ENCODE data around the gene DCTN4. TPM values are rescaled to one million over a fixed set of nuclear protein-coding genes. Genes with fewer than 3 reads are reported as not detected.
"Not testable (repeated sequence)": the region's sequence is repeated elsewhere in the genome, so short reads cannot be mapped to it uniquely, and the experiment has no call there.

The DCTN4 gene
- polyA plus RNA-seq, 1 donor: 42.7 TPM

DNA sequence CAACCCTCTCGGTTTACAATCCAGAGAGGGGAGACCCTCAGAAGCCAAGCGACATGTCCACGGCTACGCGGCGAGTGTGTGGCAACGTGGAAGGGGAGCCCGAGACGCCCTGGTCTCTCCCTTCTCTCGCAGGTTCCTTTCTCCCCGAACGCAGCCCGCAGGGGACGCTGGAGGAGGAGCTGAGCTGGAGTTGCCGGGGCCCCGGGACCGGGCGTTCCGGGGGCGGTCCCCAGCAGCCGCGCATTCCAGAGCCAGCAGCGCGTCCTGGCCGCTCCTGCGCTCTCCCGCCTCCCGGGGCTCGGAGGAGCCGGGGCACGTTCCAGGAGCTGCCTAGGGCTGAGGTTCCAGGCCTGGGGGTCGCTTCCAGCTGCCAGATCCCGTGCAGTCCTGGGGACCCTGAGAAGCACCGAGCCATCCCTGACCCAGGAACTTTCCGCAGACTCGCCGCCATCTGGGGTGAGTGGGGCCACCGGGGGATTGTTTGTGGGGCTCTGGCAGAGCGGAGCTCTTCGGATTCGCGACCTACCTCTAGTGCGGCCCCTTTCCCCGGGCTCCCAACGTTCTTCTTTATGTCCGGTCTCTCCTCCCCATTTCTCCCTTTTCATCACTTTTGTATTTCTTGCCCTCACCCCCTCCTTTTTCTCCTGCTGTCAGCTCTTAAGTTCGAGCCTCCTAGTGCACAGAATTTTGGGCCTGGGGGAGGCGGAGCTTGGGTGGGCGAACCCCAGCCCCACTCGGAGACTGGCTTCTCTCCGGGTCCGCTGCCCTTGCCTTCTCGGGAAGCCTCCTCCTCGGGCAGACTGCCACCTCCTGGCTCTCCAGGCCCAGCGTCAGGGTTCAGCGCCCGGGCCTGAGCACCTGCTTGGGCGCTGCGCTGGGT lies 19.9 kb upstream of the DCTN4 start, which contains the start of gene SMIM3:
TSS of gene SMIM3 (plus strand) at position 241 of the 880 bp plus-strand sequence. CDS start 16,684 bp downstream, outside the sequence.
- DNase-seq: peak; percentile 81

DNA sequence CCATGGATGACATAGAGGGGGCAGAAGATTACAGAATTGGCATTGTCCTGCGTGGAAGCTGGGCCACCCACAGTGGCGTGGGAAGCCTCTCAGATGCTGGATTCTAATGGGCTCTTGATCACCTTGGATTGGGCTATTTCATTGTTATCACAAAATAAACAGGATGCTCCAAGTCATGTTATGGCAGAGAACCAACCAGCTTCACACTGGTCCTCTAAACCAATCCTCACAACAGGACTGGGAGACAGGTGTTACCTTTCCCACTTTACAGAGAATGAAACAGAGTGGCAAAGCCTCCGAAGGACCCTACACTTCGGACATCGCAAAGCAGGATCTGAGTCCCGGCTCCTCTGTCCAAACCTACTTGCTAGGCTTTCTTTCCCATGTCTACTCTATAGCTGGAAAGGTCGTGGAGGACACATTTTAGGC lies 19.3 kb upstream of the DCTN4 start:
- no peak for DNase-seq

DNA sequence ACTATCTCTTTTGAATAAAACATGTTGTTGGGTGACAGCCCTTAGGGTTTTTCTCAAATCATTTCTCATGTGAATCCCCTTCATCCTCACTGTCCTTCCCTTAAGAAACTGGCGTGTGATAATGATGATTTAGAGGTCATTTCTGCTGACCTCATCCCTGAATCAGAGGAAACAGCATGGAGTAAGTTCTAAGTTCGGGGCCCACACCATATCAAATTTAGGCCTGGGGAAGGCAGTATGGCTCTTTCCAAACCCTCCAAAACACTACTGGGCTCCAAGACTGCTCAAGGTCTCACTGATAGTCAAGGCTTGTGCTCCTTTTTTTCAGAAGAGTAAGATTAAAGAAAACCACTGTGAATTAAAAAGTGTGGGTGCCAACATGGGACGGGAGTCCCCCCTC lies 18.9 kb upstream of the DCTN4 start:
- DNase-seq: no peak

DNA sequence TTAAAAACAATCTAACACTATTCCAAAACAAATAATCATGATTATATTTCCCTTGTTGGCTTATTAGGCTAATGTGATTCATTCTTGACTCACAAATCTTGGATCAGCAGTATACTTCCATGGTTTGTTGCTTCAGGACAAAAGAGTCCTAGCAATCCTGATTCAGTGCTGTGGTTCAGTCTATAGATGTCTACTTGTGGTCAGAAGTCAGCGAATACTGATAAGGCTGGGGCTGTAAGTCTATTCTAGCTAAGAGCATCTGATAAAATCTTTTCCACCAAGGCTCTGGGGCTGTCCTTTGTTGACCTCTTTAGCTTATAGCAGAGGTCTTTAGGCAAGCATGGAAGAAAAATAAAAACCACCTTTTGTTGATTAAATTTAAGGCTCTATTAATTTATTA lies 15.3 kb upstream of the DCTN4 start:
- no peak for DNase-seq

DNA sequence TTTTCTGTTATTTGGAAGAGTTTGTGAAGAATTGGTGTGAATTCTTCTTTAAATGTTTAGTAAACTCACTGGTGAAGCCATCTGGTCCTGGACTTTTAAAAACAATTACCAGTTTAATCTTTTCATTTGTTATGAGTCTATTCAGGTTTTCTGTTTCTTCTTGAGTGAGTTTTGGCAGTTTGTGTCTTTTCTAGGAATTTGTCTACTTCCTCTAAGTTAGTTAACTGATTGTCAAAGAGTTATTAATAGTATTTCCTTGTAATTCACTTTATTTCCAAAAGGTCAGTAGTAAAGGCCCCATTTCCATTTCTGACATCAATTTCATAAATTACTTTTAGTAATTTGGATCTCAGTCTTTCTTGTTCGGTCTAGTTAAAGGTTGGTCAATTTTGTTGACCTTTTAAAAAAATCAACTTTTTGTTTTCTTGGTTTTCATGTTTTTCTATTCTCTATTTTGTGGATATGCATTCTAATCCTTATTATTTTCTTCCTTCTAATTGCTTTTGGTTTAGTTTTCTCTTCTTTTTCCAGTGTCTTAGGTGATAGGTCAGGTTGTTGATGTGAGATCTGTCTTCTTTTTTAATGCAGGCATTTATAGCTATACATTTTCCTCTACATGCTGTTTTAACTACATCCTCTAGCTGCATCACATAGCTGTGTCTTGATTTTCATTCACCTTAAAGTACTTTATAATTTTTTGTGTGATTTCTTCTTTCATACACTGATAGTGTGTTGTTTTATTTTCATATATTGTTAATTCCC lies 12.4 kb upstream of the DCTN4 start:
- no peak for DNase-seq

DNA sequence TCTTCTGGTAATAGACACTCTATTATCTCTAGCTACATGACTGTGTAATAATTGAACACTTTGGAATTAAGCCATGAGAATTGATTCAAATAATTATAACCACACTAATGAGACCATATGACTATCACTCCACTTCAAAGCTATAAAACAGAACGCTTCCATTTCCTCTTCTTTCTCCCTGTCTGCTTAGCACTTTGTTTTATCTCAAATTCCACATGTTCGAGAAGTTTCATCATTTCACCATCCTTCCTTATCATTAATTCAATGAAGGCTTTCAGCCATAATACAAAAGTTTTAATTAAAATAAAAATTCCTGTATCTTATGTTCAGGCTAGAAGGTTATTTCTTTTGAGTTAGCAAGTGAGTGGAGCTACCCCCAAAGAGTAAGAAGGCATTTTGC lies 7.4 kb upstream of the DCTN4 start:
- DNase-seq: no peak

DNA sequence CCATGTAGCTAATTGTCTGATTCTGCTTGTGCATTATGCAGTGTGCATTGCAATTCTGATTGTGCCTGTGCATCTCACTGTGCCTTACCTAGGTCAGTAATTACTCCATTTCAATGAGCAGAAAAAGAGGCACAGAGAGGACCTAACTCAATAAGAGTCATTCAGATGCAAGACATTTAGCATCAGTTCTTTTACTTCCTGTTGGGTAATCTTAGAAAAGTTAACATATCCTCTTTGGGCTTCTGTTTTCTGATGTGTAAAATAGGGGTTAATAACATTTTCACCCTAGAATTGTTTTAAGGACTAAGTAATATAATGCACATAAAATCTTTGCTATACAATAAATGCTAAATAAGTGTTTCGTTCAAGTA lies 7.0 kb upstream of the DCTN4 start:
- no peak for DNase-seq

DNA sequence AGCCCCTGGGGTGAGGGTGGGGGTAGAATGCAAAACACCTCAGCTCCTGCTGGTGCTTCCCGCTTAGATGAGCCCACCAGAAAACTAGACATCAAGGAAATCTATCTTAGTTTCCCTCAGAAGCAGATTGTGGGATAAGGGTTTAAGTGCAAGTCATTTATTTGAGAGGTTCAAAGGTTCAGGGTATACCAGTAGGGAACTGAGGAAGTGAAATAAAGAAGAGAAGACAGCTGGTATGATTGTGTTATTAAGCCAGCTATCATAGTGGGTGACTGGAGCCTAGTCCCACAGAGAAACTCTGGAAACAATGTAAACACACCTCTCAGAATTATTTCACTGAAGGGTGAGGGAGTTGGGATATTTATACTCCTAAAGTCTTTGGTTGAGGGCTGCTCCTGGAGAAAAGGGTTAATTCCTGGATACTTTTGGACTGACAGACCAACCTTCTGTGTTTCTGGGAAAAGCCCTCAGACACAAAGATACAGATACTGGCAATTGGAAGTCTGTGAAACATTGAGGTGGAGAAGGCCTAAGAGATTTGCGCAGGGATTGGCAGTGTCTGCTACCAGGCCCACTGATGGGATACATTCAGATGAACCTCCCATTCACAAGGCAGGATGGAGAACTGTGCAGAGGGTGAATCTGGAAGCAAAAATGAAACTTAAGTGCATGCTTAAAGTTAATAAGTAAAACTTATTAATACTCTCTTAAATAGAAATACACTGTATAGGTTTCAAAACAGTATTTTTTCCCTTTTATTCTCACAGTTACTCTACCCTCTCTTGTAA lies 6.4 kb upstream of the DCTN4 start:
- DNase-seq: no peak

DNA sequence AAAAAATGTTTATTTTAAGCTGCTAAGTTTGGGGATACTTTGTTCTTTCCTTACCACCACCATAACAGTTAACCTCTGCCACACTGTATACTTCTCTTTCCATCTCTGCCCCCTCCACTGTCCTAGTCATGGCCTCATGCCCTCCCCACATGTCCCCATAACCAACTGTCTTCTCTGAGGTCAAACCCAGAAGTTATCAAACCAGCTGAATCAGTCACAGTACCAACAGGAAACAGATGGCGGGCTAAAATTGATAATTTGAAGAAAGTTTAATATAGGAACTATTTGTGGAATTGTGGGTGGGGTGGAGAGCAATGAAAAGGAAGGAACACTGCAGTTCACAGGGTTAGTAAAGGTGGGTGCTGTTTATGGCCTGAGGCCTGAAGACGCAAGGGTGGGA lies 5.7 kb upstream of the DCTN4 start:
- no peak for DNase-seq

DNA sequence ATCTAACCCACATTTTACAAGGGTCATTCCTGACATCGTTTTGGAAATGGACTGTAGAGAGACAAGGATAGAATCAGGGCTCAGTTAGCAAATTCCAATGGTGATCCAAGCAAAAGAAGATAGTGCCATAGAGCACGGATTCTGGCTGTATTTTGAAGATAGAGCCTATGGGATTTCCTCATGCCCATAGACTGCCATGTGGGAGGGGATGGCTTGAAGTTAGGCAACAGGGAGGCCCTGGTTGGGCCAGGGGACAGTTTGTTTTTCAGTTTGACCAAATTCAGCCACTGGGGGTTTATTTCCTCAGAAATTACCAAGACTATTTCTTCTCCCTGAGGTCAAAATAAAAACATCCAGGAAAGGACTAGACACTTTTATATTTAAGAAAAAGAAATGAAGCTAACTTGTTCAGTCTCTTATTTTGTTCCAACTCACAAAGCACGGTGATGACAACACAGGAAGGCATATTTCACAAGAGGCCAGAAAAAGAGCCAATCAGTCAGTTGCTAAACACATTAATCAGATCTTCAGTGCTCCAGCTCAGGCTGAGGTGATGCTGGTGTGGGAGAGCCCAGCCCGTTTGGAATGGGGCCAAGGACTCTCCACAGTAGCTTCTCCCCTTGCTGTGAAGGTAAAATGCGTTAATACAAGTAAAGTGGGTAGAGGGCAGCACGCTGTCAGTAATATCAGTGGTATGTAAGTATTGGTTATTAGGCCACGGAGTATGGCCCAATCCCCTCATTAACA lies 4.4 kb upstream of the DCTN4 start:
- peak; percentile 57 for DNase-seq

DNA sequence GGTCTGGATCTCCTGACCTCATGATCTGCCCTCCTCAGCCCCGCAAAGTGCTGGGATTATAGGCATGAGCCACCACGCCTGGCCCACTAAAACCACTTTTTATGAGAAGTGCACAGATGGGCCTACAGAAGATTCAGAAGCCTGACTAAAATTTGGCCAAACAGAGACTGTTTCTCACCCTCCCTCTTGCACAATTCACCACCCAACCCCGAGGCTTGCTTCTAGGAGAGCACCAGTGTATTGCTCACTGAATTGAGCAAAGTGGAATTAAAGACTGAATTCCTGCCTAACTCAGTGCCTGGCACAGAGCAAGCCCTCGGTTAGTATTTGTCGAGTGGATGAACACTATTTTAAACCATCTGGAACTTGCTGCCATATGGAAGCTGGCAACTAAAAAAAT lies 3.4 kb upstream of the DCTN4 start:
- DNase-seq: no peak

DNA sequence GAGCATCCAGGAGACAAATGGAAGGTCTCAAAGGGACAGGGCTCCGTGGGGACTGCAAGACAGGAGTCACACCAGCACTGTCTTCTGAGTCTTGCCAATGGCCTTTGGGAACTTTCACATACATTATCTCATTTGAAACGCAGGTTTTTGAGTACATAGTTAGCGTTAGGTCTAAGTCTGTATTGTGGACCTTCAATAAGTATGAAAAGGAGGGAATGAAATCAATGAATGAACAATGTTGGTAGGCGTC lies 442 bp upstream of the DCTN4 start:
- DNase-seq: no peak

DNA sequence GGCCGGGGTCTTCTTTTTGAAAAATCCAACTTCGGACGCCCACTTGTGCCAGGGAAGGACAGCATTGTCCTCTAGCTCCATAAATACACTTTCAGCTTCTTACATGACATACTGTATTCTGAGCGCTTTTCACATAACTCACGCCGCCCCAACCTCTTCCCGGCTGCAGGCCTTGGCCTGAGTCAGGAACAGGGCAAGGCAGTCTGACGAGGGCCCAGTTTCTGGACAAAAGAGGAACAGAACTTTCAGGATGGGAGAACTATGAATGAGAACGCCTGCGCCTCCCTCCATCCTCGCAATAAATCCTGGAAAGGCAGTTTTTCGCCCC lies 650 bp downstream of the DCTN4 start:
- no peak for DNase-seq

DNA sequence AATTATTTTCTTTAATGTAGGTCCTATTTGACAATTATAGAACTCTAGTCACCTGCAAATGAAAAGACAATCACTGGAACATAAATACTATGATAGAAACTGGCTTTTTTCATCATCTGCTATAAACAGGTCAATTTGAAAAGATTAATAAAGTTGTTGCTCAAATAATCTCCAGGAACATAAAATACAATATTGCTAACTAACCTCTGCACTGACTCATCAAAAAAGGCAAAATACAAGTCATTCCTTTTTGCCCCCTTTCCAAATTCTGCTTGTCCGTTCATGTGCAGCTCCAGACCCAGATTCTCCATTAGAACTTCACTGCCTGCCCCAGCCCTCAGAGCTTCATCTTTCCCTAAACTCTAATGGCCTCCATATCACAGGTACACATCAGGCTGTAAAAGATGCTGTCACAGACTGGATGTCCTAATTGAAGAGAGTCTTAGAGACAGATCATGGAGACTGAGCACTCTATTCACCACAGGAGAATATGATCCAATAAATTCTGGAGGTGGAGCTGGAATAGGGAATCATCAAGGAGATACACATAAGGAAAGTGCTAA lies 1.6 kb downstream of the DCTN4 start:
- DNase-seq: no peak

DNA sequence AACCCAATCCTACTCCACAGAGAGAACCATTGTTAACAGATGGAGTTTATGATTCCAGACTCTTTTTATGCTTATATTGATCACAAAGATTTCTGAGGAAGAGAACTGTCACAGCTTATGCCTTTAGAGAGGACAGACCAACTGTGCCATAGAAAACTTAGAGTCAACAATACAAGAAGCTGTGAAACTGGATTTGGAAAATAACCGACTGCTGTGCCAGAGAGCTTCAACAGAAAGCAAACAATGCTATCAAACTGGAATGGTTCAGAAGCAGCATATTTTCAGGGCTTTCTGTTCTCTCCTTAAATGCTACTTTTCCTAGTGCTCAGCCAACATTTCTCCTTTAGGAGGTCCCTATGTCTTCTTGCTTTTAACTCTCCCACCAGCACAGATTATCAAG lies 5.0 kb downstream of the DCTN4 start:
- DNase-seq: no peak

DNA sequence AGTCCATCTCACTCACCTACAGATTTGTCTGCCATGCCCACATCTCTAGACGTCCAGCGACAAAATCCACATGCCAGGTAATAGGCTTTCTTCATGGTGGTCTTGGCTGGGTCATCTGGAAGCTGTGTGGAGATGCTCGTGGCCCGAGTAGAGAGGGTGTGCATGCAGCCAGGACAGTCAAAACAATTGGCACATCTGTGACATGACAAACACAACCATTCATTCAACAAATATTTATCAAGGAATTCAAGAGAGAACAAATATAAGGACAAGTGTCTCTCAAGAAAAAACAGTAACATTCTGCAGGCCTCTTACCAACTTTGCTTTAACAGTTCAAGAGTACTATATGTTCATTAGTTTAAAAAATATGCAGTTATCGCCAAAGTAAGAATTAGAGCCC lies 5.4 kb downstream of the DCTN4 start:
- DNase-seq: no peak

DNA sequence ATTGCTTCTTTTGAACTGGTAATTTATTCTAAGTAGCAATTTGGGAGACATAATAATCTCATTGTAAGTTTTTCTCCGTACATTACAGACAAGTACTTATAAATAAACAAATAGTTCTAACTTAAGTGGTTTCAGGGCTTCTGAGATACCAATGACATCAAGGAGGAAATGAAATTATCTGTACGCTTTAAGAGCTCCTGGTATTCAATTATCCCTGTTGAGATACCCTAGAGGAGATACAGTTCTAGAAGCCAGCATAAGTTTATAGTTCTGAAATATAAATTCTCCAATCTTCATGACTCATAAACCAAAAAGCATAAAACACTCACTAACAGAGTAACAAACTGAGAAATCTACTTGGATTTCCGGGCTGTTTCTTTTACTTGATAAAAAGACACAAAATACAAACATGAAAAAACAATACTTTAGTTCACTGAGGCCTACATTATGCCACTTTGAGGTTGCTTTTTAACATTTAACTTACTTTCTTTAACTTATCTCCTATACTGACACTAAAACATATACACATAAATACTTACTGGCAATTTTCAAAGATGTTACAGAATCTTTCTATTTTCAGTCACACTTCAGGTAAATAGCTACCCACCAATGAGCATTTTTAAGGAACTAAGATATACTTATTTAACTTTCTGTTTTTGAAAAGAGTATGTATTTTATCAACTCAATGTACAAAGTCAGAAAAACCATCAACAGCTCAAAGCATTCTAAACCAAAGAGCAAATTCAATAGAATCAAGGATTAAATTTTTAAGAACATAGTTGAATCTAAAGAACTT lies 7.5 kb downstream of the DCTN4 start:
- no peak for DNase-seq

DNA sequence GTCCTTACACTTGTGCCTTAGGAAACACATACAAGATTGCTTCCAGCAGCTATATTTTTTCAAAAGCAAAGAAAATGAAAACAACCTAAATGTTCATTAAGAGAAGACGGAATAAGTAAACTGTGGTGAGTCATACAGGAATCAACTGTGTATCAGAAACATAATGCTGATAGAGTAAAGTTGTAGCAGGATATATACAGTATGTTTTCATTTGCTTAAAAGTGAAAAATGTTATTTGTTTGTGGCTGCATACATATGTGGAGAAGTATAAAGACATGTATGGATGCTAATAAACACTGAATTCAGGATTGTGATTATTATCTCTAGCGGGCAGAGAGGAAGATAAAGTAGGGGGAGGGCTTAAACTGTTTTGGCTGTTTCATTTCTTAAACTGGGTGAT lies 8.3 kb downstream of the DCTN4 start:
- DNase-seq: no peak

DNA sequence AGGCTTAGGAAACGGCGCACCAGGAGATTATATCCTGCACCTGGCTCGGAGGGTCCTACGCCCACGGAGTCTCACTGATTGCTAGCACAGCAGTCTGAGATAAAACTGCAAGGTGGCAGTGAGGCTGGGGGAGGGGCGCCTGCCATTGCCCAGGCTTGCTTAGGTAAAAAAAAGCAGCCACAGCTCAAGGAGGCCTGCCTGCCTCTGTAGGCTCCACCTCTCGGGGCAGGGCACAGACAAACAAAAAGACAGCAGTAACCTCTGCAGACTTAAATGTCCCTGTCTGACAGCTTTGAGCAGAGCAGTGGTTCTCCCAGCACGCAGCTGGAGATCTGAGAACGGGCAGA lies 15.7 kb downstream of the DCTN4 start:
- DNase-seq: not testable (repeated sequence)

DNA sequence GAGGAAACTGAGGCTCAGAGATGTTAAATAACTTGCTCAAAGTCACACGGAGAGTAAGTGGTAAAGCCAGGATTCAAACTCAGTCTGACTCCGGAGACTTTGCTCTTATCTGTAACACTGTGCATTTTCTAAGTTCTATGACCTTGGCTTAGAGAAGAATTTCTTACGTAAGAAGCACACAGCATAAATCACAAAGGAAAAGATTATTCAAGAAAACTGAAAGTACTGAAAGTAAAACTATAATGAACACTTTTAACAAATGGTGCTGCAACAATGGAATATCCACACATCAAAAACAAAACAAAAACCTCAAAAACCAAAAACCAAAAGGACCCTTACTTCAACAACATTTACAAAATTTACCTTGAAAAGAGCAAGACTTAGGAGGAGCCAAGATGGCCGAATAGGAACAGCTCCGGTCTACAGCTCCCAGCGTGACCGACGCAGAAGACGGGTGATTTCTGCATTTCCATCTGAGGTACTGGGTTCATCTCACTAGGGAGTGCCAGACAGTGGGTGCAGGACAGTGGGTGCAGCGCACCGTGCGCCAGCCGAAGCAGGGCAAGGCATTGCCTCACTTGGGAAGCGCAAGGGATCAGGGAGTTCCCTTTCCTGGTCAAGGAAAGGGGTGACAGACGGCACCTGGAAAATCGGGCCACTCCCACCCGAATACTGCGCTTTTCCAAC lies 16.2 kb downstream of the DCTN4 start:
- not testable (repeated sequence) for DNase-seq

DNA sequence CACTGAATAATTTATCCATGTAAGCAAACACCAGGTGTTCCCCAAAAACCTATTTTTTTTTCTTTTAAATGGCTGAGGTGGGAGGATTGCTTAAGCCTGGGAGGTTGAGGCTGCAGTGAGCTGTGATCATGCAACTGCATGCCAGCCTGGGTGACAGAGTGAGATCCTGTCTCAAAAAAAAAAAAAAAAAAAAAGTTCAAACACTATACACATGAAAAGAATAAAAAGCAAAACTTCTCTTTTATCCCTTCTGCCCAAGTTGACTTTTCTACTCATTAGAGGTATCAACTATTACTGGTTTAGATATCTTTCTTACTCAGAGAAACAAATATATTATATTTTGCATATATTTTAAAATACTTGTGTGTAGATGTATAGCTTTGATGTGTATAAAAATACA lies 17.8 kb downstream of the DCTN4 start:
- no peak for DNase-seq

All from hindlimb muscle (tissue), 1 donor.